Cerebellar cortex (tissue), 1 donor: ENCODE data around the gene CHCHD3.

ENCODE experiments used
- DNase-seq: peaks from one replicate; pipeline ENCODE4 v3.0.0-alpha.2; 2015; ENCODE audit warnings: low spot score

The CHCHD3 gene

DNA sequence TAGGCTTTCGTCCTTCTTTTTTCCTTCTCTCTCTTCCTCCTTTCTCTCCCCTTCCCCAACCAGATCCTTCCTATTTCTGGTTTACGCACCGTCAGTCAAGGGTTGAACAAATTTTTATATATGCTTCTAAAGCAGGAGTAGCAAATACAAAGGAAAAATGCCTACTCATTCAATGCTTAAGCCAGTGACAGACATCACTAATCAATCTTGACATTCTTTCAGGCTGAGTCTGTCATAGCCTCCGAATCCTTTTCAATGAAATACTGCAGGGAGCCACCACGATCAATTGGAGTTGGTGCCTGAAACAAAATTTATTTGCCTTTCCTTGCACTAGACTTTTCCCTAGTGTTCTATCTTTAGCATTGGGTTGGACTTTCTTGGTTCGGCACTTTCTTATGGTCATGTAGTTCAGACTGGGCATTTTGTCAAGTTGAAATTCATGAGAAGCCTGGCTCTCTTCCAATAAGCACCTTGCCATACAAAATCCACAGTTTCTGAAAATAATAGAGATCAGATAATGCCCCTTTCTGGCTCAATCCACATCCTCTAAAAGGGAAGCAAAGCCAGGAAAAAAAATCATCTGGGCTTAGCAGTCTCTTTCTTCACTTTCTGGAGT is 266.1 kb downstream of the CHCHD3 start:
- DNase-seq: peak; percentile 50

GRCh38 chr7:132815130-132815529 is 266.8 kb downstream of the CHCHD3 start:
- peak; percentile 14 for DNase-seq

GRCh38 chr7:132810561-132810960 is 271.3 kb downstream of the CHCHD3 start:
- DNase-seq: no peak

DNA sequence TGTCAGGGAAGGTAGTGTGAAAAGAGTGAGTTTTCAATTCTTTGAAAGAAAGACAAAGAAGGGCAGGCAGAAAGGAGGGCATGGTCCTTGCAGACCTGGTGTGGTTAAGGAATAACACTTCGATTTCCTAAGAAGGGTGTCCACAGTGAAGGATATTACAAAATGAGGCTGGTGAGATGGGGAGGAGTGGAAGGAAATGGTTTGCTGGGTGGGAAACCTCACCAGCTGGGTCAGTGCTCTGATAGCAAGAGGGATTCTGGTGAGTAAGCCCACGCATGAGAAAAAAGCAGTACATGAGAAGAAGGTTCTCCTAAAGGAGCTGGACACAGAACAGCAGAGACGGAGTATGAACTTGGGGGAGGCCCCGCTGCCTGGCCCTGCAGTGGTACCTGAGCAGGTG is 275.1 kb downstream of the CHCHD3 start:
- DNase-seq: no peak

DNA sequence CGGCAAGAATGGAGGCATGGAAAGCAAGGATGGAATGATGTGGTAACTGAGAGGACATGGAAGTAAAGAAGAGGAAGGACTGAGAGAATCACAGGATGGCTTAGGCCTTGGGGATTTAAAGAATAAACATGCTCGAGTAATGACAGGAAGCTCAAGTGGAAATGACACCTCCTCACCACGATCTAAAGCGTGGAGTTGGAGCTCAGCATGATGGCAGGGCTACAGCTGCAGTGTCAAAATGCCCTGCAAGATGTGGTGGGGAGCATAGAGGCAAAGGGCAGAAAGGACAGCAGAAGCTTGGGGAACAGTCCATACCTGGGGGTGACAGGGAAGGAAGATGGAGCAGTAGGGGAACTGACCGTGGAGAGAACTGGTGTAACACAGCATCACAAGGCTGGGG is 276.1 kb downstream of the CHCHD3 start:
- no peak for DNase-seq

GRCh38 chr7:132804849-132805485 is 276.9 kb downstream of the CHCHD3 start:
- no peak for DNase-seq

DNA sequence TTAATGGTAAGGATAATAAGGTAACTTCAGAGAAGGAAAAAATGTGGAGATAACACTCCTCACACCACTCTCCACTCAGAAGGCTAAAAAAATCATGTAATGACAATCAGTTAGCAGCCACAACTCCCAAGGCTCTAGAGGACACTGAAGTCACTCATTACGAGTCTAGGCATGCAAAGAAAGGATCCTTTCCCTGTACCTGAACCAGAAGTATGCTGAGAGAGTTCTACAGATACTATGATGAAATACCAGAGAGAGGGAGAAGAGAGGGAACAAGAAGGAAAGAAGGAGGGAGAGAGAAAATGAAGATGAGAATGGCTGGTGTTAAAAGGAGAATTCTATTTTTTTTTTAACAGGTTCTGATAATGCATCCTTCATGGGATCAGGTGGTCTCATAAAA is 281.4 kb downstream of the CHCHD3 start:
- no peak for DNase-seq

- DNase-seq: no peak
Measured at GRCh38 chr7:132799081-132799413, 282.8 kb downstream of the CHCHD3 start.

DNA sequence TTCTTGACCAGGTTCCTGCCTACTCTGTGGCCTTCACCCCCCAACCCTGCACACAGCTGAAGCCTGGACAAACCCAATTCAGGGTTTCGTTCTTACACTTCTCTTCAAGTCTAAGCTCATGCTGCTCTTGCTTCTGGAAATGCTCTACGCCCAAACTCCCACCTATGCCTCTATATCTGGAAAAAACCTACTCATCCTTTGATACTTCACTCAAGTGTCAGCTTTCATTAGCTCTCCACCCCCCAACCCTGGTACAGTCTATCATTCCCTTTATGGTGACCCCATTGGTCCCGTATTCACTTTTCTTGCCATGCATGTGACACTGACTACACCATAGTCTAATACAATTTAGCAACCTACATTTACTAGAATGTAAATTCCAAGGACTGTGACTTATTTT is 284.7 kb downstream of the CHCHD3 start:
- DNase-seq: no peak

DNA sequence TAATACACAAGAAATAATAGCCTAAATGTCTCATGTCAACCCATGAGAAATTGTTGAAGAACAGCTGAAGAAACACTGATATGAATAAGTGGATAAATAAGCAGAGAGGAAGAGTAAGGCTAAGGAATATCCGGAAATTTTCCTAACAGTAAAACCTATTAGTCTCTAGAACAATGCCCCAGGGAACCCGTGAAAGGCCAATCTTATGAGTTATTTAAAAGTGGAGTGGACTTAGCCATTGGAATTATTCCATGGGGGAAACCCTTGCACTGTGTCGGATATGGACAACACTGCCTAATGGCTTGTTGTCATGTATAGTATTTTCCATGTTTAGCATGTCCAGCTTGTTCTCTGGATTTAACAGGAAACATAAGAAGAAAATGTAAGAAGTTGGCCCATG is 288.4 kb downstream of the CHCHD3 start:
- no peak for DNase-seq

- no peak for DNase-seq
Measured at GRCh38 chr7:132791036-132791435, 290.9 kb downstream of the CHCHD3 start.

DNA sequence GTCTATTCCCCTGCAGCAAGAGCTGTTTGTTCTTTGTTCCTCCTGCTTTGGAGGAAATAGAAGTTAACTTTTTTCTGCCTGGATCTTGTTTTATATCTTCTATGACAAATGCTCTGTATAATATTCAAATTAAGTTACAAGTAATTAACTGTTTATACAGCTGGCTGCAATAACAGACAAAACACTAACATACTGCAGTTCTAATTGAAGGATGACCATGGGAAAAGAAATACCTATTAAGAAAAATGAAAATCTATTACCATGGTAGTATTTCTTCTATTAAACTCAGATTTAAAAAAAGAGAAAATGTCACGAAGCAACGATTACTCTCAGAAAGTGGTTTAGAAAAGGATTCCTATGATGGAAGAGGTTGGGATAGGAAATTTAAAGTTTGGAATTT is 291.8 kb downstream of the CHCHD3 start:
- no peak for DNase-seq

GRCh38 chr7:132789281-132789680 is 292.6 kb downstream of the CHCHD3 start:
- DNase-seq: no peak

GRCh38 chr7:132785870-132786269 is 296.0 kb downstream of the CHCHD3 start:
- DNase-seq: no peak

DNA sequence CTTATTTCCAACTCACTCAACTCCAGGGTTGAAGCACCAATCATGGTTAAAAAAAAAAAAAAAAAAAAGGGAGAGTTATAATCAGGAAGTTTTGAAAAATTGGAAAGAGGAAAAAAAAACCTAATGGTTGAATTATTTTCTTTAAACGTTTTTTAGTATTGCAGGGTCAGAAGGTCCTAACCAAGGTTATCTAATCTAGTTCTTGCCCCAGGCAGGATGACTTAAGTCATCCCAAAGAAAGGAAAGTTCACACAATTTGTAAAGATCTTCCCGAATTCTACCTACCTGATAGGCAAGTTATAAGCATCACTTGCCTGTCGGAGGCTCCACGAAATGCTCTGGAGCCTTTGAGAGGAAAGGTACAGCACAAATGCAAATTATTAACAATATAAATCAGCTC is 297.5 kb downstream of the CHCHD3 start:
- DNase-seq: no peak

- DNase-seq: no peak
Measured at GRCh38 chr7:132783824-132784223, 298.1 kb downstream of the CHCHD3 start.

- no peak for DNase-seq
Measured at GRCh38 chr7:132782777-132783640, 298.9 kb downstream of the CHCHD3 start.

GRCh38 chr7:132780822-132781221 is 301.1 kb downstream of the CHCHD3 start:
- DNase-seq: no peak

DNA sequence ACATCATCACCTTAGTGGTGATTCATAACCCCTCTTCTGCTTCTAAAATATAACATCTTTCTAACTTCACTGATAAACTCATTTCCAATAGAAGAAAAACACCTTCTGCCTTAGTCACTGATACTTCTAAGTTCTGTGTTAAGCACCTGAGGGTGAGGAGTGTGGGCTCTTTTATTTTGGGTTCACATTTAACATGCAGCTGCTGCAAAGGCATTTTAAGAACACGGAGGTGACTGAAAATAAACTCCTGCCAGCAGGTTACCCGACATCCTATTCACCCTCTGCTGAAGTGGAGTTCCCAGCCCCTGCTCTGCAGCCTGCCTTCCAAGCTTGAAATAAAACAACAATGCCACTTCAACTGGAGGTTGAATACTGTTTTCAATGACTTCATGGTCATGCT is 302.7 kb downstream of the CHCHD3 start:
- no peak for DNase-seq

- DNase-seq: no peak
Measured at GRCh38 chr7:132778761-132779160, 303.1 kb downstream of the CHCHD3 start.

DNA sequence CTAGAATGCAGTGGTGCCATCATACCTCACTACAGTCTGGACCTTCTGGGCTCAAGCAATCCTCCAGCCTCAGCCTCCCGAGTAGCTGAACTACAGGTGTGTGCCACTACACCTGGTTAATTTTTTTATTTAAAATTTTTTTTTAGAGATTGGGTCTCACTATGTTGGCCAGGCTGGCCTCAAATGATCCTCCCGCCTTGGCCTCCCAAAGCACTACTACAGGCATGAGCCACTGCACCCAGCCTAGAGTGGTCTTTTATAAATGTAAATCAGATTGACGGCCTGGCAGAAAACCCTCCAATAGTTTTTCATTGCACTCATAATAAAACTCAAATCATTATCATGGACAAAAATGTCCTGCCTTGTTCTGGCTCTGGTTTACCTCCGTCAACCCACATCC is 303.9 kb downstream of the CHCHD3 start:
- DNase-seq: no peak

GRCh38 chr7:132777414-132777813 is 304.5 kb downstream of the CHCHD3 start:
- no peak for DNase-seq

- DNase-seq: no peak
Measured at GRCh38 chr7:132776048-132776620, 305.8 kb downstream of the CHCHD3 start.
